PC-3 (cell line): ENCODE results near the gene JAK2. TPM values are rescaled to one million over a fixed set of nuclear protein-coding genes. Genes with fewer than 3 reads are reported as not detected.

Source experiments
- ATAC-seq: fragments of 200-7000 bp; cut with Tn5 transposase; 2 replicates; pipeline ENCODE4 v1.9.1; 2020; ENCODE audit warnings: mild to moderate bottlenecking, moderate library complexity
- Bru-seq: library from RNA; stranded (reverse); fragments of 400-500 nt; gene quantifications from one replicate; lab custom pipeline; 2021; lab: Mats Ljungman, UMichigan
- BruChase-seq, 2 experiments: library from RNA; stranded (reverse); fragments of 400-500 nt; gene quantifications; one replicate each; lab custom pipeline; 2021; lab: Mats Ljungman, UMichigan
- BruUV-seq: library from RNA; stranded (reverse); fragments of 400-500 nt; replicated peaks from 2 replicates; lab custom pipeline; 2021; lab: Mats Ljungman, UMichigan
- CTCF ChIA-PET: fragments of 300-600 bp; sonication (Branson Sonifier 250); formaldehyde crosslinking; loops from one replicate; lab custom pipeline; 2022; ENCODE audit warnings: antibody characterized with exemption; lab: Charles Lee
- POLR2A ChIA-PET: fragments of 300-600 bp; sonication (Branson Sonifier 250); formaldehyde crosslinking; loops from one replicate; lab custom pipeline; 2022; ENCODE audit warnings: antibody characterized with exemption; ENCODE audit not compliant: unreplicated experiment; lab: Charles Lee
- DNase-seq: peaks from one replicate; pipeline ENCODE4 v3.0.0-alpha.2; 2015
- H2AFZ ChIP-seq: fragments of 300-600 bp; sonication (generic); 2 replicates; pipeline ENCODE4 v1.6.0; 2016; ENCODE audit warnings: antibody characterized with exemption, low read length
- H3F3A ChIP-seq: fragments of 300-600 bp; sonication (generic); one replicate; pipeline ENCODE4 v1.6.0; 2017; ENCODE audit warnings: antibody characterized with exemption, low read length, control low read depth, mild to moderate bottlenecking; ENCODE audit not compliant: unreplicated experiment
- H3K27ac ChIP-seq: fragments of 300-600 bp; sonication (generic); 2 replicates; pipeline ENCODE4 v1.5.1; 2016; ENCODE audit warnings: mild to moderate bottlenecking, low read length
- H3K27me3 ChIP-seq: fragments of 300-600 bp; sonication (generic); 2 replicates; pipeline ENCODE4 v1.6.1; 2016; ENCODE audit warnings: low read length, mixed read lengths
- H3K36me3 ChIP-seq: fragments of 300-600 bp; sonication (generic); 2 replicates; pipeline ENCODE4 v1.6.1; 2016; ENCODE audit warnings: low read depth, mixed run types, low read length, mixed read lengths
- H3K4me1 ChIP-seq: fragments of 300-600 bp; sonication (generic); 2 replicates; pipeline ENCODE4 v1.5.1; 2016; ENCODE audit warnings: low read length; ENCODE audit not compliant: insufficient read depth
- H3K4me2 ChIP-seq: fragments of 300-600 bp; sonication (generic); 2 replicates; pipeline ENCODE4 v1.6.0; 2016; ENCODE audit warnings: low read length
- H3K4me3 ChIP-seq: fragments of 300-600 bp; sonication (generic); 2 replicates; pipeline ENCODE4 v1.5.1; 2016; ENCODE audit warnings: mild to moderate bottlenecking, low read length, mixed read lengths
- H3K79me2 ChIP-seq: fragments of 300-600 bp; sonication (generic); 2 replicates; pipeline ENCODE4 v1.6.1; 2017; ENCODE audit warnings: low read length, mixed read lengths
- H3K9ac ChIP-seq: fragments of 300-600 bp; sonication (generic); 2 replicates; pipeline ENCODE4 v1.6.0; 2016; ENCODE audit warnings: mild to moderate bottlenecking, low read length
- H3K9me2 ChIP-seq: fragments of 300-600 bp; sonication (generic); replicated peaks from 2 replicates; pipeline ENCODE4 v1.6.1; 2016; ENCODE audit warnings: mixed run types, low read length, mixed read lengths
- H3K9me3 ChIP-seq: fragments of 300-600 bp; sonication (generic); 2 replicates; pipeline ENCODE4 v1.6.1; 2016; ENCODE audit warnings: low read length, mixed read lengths
- H4K20me1 ChIP-seq: fragments of 300-600 bp; sonication (generic); 2 replicates; pipeline ENCODE4 v1.6.1; 2016; ENCODE audit warnings: low read length, mixed read lengths
- EZH2 ChIP-seq: fragments of 300-600 bp; sonication (generic); IDR thresholded peaks from one replicate; pipeline ENCODE4 v1.6.1; 2017; ENCODE audit warnings: antibody characterized with exemption, mild to moderate bottlenecking, low read length; ENCODE audit not compliant: unreplicated experiment
- EZH2phosphoT487 ChIP-seq: fragments of 300-600 bp; sonication (generic); IDR thresholded peaks from 2 replicates; pipeline ENCODE4 v1.6.1; 2018; ENCODE audit warnings: mild to moderate bottlenecking, antibody characterized with exemption, low read length, borderline replicate concordance
- intact Hi-C: fragments of 100-400 bp; cut with micrococcal nuclease; formaldehyde crosslinking; loops from 2 replicates; pipeline ENCODE4 v1.9.0; 2023
- long read RNA-seq: library from polyadenylated mRNA; unstranded; transcript quantifications from one replicate; pipeline ENCODE4 v2.0.0, GENCODE V29; 2021; ENCODE audit not compliant: unreplicated experiment
- total RNA-seq: library from RNA; depleted of rRNA; stranded (reverse); fragments of >200 nt; gene quantifications from 2 replicates; pipeline ENCODE4 v1.2.3, GENCODE V29; 2014; rRNA removed
- TF ChIP-seq, protein P1 (sequence below): fragments of 300-600 bp; sonication (generic); conservative IDR thresholded peaks from 2 replicates; pipeline ENCODE4 v1.5.1; 2017; ENCODE audit warnings: antibody characterized with exemption, low read depth, mild to moderate bottlenecking, low read length

Gene JAK2
- total RNA-seq (9.9 and 11.2 TPM in 2 replicates), Bru-seq, nascent RNA (percentile 90 among the genes with signal in this experiment), BruChase-seq, experiment 1, labeled RNA remaining after a 6-hour chase (percentile 72 among the genes with signal in this experiment), BruChase-seq, experiment 2, labeled RNA remaining after a 2-hour chase (percentile 82 among the genes with signal in this experiment)
- long read RNA-seq, full-length matches to known transcripts = 18 of 46 reads
- long read RNA-seq, partial matches to known transcripts = 6 of 46 reads
- long read RNA-seq, other reads (novel, unspliced or antisense) = 22 of 46 reads

GRCh38 chr9:4984621-4985385 lies at the start of gene JAK2:
JAK2 (plus strand) TSS chr9:4985272; CDS start chr9:5021988, 36,716 bp downstream.
- ATAC-seq = peak; percentile 83
- no peak for TF ChIP-seq EZH2
- TF ChIP-seq, protein P1, sequence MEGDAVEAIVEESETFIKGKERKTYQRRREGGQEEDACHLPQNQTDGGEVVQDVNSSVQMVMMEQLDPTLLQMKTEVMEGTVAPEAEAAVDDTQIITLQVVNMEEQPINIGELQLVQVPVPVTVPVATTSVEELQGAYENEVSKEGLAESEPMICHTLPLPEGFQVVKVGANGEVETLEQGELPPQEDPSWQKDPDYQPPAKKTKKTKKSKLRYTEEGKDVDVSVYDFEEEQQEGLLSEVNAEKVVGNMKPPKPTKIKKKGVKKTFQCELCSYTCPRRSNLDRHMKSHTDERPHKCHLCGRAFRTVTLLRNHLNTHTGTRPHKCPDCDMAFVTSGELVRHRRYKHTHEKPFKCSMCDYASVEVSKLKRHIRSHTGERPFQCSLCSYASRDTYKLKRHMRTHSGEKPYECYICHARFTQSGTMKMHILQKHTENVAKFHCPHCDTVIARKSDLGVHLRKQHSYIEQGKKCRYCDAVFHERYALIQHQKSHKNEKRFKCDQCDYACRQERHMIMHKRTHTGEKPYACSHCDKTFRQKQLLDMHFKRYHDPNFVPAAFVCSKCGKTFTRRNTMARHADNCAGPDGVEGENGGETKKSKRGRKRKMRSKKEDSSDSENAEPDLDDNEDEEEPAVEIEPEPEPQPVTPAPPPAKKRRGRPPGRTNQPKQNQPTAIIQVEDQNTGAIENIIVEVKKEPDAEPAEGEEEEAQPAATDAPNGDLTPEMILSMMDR = no peak; the same call in 1 of the 2 replicates
- peak; percentile 97 for TF ChIP-seq EZH2phosphoT487
- peaks cover 9% of the 10 kb centered on the region; the same call in 1 of the 2 replicates for H4K20me1 ChIP-seq
- H3K9me2 ChIP-seq = no peaks in the 10 kb centered on the region
- no peaks in the 10 kb centered on the region for H3K9me3 ChIP-seq
- H3K79me2 ChIP-seq = peaks cover 46% of the 10 kb centered on the region
- H3K27ac ChIP-seq = peak within 1 kb of the TSS; percentile 93
- no TSS peak for BruUV-seq
- H3K9ac ChIP-seq = peak within 1 kb of the TSS; percentile 86
- POLR2A ChIA-PET = interaction anchor here (0.7 kb wide), 2 partner anchors 34 to 225 kb away, joined by 4 to 6 read pairs; no protein-coding TSS in a partner anchor
- intact Hi-C loops = loop anchor here (1.0 to 5.0 kb wide), 3 partner anchors 81 to 153 kb away; no protein-coding TSS in a partner anchor
- peaks cover 4% of the 10 kb centered on the region; the same call in 1 of the 2 replicates for H3K36me3 ChIP-seq
- H3K4me2 ChIP-seq = peak within 1 kb of the TSS; percentile 98
- peak within 1 kb of the TSS; percentile 83 for H2AFZ ChIP-seq
- H3K27me3 ChIP-seq = no peaks in the 10 kb centered on the region
- peaks cover 46% of the 10 kb centered on the region for H3K4me1 ChIP-seq
- peak; percentile 87 for DNase-seq
- peak within 1 kb of the TSS; percentile 85 for H3K4me3 ChIP-seq
- no peaks in the 10 kb centered on the region for H3F3A ChIP-seq
- CTCF ChIA-PET = interaction anchor here (0.6 kb wide), 1 partner anchor 134 kb away, joined by 7 read pairs; no protein-coding TSS in a partner anchor

DNA sequence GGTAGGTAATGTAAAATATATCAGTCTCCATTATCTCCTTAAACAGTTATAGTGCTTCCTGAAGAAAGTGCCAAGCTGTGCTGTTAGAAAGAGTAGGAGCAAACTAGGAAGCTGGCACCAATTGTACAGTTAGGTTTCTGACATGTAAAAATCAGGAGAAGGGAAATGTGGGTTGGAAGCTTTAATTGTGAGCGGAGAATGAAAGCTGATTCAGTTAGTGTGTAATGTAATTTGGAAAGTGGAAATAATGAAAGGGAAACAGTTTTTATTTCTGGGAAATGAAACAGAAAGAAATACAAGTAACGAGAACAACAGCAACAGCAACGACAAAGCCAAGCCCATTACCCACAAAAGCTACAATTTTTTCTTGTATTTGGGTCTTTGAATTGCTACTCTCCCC lies 48.8 kb upstream of the JAK2 start:
- no peaks in the 10 kb centered on the region for H3K36me3 ChIP-seq
- no peaks in the 10 kb centered on the region for H4K20me1 ChIP-seq
- no peak for DNase-seq
- H2AFZ ChIP-seq = no peak overlapping the region
- no peaks in the 10 kb centered on the region for H3K79me2 ChIP-seq
- no TSS peak for BruUV-seq
- H3K4me2 ChIP-seq = no peak overlapping the region
- H3K4me1 ChIP-seq = peaks cover 29% of the 10 kb centered on the region
- H3K27ac ChIP-seq = no peak overlapping the region
- ChIA-PET POLR2A (no interaction called here), CTCF (no interaction called here)
- TF ChIP-seq EZH2 (no peak), EZH2phosphoT487 (no peak)
- TF ChIP-seq, protein P1 = no peak
- no peaks in the 10 kb centered on the region for H3K27me3 ChIP-seq
- no peak overlapping the region for H3K4me3 ChIP-seq
- H3F3A ChIP-seq = no peaks in the 10 kb centered on the region
- ATAC-seq = no peak
- intact Hi-C loops = no loop called here
- no peaks in the 10 kb centered on the region for H3K9me3 ChIP-seq
- H3K9me2 ChIP-seq = no peaks in the 10 kb centered on the region
- H3K9ac ChIP-seq = no peak overlapping the region
